ENCODE results near the gene LONP2. TPM values are rescaled to one million over a fixed set of nuclear protein-coding genes. Genes with fewer than 3 reads are reported as not detected.
A peak's percentile ranks its signal among the peaks of the same experiment; 100 is the strongest.

LONP2 gene
- polyA plus RNA-seq, 3 donors = 21.5 to 35.6 (median 26.0) TPM

GRCh38 chr16:48359983-48360382 lies 115.9 kb downstream of the LONP2 start:
- H3K9me3 ChIP-seq (replicated peaks in 1 of 2; ENCODE audit: control insufficient read depth in 1 of 2, insufficient read depth in 1 of 2, low read length in 2 of 2) = no peaks in the 10 kb centered on the region
- H4K20me1 ChIP-seq (ENCODE audit: insufficient read depth, low read length) = peaks cover 86% of the 10 kb centered on the region
- Mint-ChIP-seq H3K4me3 (no peak overlapping the region), H3K4me1 (peaks cover 19% of the 10 kb centered on the region), H3K27ac (no peak overlapping the region), H3K27me3 (ENCODE audit: low read depth in 3 of 3) (no peaks in the 10 kb centered on the region), H3K9me3 (no peaks in the 10 kb centered on the region), H3K36me3 (peaks cover 32 to 47% of the 10 kb centered on the region in 2 donors)
- peaks cover 25 to 55% of the 10 kb centered on the region in 2 donors for H3K36me3 ChIP-seq (replicated peaks in 1 of 2; ENCODE audit: control insufficient read depth in 1 of 2, insufficient read depth in 2 of 2, low read length in 2 of 2)
- H2AFZ ChIP-seq (ENCODE audit: insufficient read depth, low read depth, low read length, poor library complexity, severe bottlenecking) = no peak overlapping the region
- H3K79me2 ChIP-seq (ENCODE audit: insufficient read depth, low read length) = peaks cover 95% of the 10 kb centered on the region
- DNase-seq = no peak
- H3K27ac ChIP-seq (ENCODE audit: low read depth in 1 of 2, low read length in 2 of 2) = no peak overlapping the region
- intact Hi-C loops (cut with micrococcal nuclease) = no loop called here
- no peak overlapping the region for H3K9ac ChIP-seq (ENCODE audit: insufficient read depth, low read length, poor library complexity, severe bottlenecking)
- no peak overlapping the region for H3K4me3 ChIP-seq (replicated peaks in 1 of 3; ENCODE audit: low read depth in 2 of 3, low read length in 3 of 3)
- TF ChIP-seq CTCF (IDR thresholded peaks at IDR 0.05) = no peak
- no peaks in the 10 kb centered on the region for H3K27me3 ChIP-seq (ENCODE audit: control insufficient read depth in 2 of 2, insufficient read depth in 2 of 2, low read length in 2 of 2)
- H3K4me2 ChIP-seq (replicated peaks; ENCODE audit: extremely low read depth, low read length, poor library complexity, severe bottlenecking) = no peak overlapping the region
- H3K4me1 ChIP-seq (ENCODE audit: control insufficient read depth in 1 of 2, insufficient read depth in 2 of 2, low read length in 2 of 2) = peaks cover 3 to 8% of the 10 kb centered on the region in 2 donors
- no CpG with 5 or more reads among the region's 2 CpGs for WGBS (ENCODE audit: insufficient coverage)

- TF ChIP-seq CTCF (IDR thresholded peaks at IDR 0.05) = no peak
- Histone ChIP-seq H3K4me2 (replicated peaks; ENCODE audit: extremely low read depth, low read length, poor library complexity, severe bottlenecking) (no peak overlapping the region), H3K79me2 (ENCODE audit: insufficient read depth, low read length) (peaks cover 97% of the 10 kb centered on the region), H3K27me3 (ENCODE audit: control insufficient read depth in 2 of 2, insufficient read depth in 2 of 2, low read length in 2 of 2) (no peaks in the 10 kb centered on the region), H3K36me3 (replicated peaks in 1 of 2; ENCODE audit: control insufficient read depth in 1 of 2, insufficient read depth in 2 of 2, low read length in 2 of 2) (peaks cover 19 to 45% of the 10 kb centered on the region in 2 donors), H3K4me3 (replicated peaks in 1 of 3; ENCODE audit: low read depth in 2 of 3, low read length in 3 of 3) (no peak overlapping the region), H3K9ac (ENCODE audit: insufficient read depth, low read length, poor library complexity, severe bottlenecking) (no peak overlapping the region), H3K27ac (ENCODE audit: low read depth in 1 of 2, low read length in 2 of 2) (peak overlapping the region in 1 of 2 donors; percentile 66), H2AFZ (ENCODE audit: insufficient read depth, low read depth, low read length, poor library complexity, severe bottlenecking) (no peak overlapping the region), H4K20me1 (ENCODE audit: insufficient read depth, low read length) (peaks cover 90% of the 10 kb centered on the region), H3K9me3 (replicated peaks in 1 of 2; ENCODE audit: control insufficient read depth in 1 of 2, insufficient read depth in 1 of 2, low read length in 2 of 2) (no peaks in the 10 kb centered on the region), H3K4me1 (ENCODE audit: control insufficient read depth in 1 of 2, insufficient read depth in 2 of 2, low read length in 2 of 2) (peaks cover 11 to 16% of the 10 kb centered on the region in 2 donors)
- Mint-ChIP-seq H3K27me3 (ENCODE audit: low read depth in 3 of 3) (no peaks in the 10 kb centered on the region), H3K27ac (peak overlapping the region in 1 of 7 donors; percentile 48), H3K36me3 (peaks cover 26 to 40% of the 10 kb centered on the region in 2 donors), H3K9me3 (no peaks in the 10 kb centered on the region), H3K4me3 (no peak overlapping the region), H3K4me1 (peaks cover 26% of the 10 kb centered on the region)
- WGBS (ENCODE audit: insufficient coverage) = no CpG with 5 or more reads among the region's 3 CpGs
- intact Hi-C loops (cut with micrococcal nuclease) = no loop called here
- no peak for DNase-seq
These were observed 116.9 kb downstream of the LONP2 start for GRCh38 chr16:48361012-48361411.
